ENCODE measurements around the gene ERGIC3. TPM values are rescaled to one million over a fixed set of nuclear protein-coding genes. Genes with fewer than 3 reads are reported as not detected.

Gene ERGIC3
- total and polyA plus RNA-seq, 2 of the 4 experiments (the other 2 are of a cell fraction), result 434 to 438 TPM

DNA sequence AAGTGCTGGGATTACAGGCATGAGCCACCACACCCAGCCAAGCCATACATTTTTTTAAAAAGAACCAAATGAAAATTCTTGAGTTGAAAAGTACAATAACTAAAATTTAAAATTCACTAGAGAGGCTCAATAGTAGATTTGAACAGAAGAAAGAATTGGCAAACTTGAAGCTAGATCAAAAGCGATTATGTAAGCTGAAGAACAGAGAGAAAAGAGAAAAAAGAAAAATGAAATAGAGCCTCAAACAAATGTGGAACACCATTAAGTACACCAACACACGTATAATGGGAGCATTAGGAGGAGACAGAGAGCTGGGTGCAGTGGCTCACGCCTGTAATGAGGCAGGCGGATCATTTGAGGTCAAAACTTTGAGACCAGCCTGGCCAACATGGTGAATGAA is 31.0 kb downstream of the ERGIC3 start:
- no TSS peak for BruUV-seq (replicated peaks)
- no peak overlapping the region for H2BK15ac ChIP-seq (ENCODE audit: low read depth, low read length)
- H3K18ac ChIP-seq (ENCODE audit: low read depth, low read length), result no peak overlapping the region
- POLR2A ChIA-PET (ENCODE audit: unreplicated experiment), result no interaction called here
- H4K5ac ChIP-seq (ENCODE audit: low read depth, low read length), result no peak overlapping the region
- H3K9ac ChIP-seq (ENCODE audit: low read depth, low read length), result no peak overlapping the region
- in situ Hi-C loops (cut with MboI; ENCODE audit: low sequenced_read_pairs), result no loop called here
- no peaks in the 10 kb centered on the region for H3K4me1 ChIP-seq (ENCODE audit: control insufficient read depth, insufficient read depth, low read length)
- H3K79me1 ChIP-seq (ENCODE audit: low read depth in 1 of 2, low read length in 2 of 2), result no peaks in the 10 kb centered on the region
- no peak overlapping the region for H4K8ac ChIP-seq (ENCODE audit: low read depth in 2 of 2, low read length in 2 of 2)
- no peak overlapping the region for H3K23ac ChIP-seq (ENCODE audit: low read depth, low read length)
- H3K56ac ChIP-seq (ENCODE audit: extremely low read depth, insufficient read depth, low read length), result no peak overlapping the region
- dilution Hi-C loops (cut with HindIII; ENCODE audit: low sequenced_read_pairs, unreplicated experiment), result no loop called here
- no peak overlapping the region for H3K27ac ChIP-seq (ENCODE audit: insufficient read depth, low read length)
- TF ChIP-seq, protein P1, sequence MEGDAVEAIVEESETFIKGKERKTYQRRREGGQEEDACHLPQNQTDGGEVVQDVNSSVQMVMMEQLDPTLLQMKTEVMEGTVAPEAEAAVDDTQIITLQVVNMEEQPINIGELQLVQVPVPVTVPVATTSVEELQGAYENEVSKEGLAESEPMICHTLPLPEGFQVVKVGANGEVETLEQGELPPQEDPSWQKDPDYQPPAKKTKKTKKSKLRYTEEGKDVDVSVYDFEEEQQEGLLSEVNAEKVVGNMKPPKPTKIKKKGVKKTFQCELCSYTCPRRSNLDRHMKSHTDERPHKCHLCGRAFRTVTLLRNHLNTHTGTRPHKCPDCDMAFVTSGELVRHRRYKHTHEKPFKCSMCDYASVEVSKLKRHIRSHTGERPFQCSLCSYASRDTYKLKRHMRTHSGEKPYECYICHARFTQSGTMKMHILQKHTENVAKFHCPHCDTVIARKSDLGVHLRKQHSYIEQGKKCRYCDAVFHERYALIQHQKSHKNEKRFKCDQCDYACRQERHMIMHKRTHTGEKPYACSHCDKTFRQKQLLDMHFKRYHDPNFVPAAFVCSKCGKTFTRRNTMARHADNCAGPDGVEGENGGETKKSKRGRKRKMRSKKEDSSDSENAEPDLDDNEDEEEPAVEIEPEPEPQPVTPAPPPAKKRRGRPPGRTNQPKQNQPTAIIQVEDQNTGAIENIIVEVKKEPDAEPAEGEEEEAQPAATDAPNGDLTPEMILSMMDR (conservative IDR thresholded peaks at IDR 0.05; ENCODE audit: low read depth, low read length), result no peak
- TF ChIP-seq NFE2L2 (IDR thresholded peaks at IDR 0.05; ENCODE audit: low read depth, low read length), result no peak
- no peak overlapping the region for H2BK120ac ChIP-seq (ENCODE audit: low read depth, low read length)
- H2AK9ac ChIP-seq (replicated peaks; ENCODE audit: low read depth, low read length, poor library complexity), result no peak overlapping the region
- H3K4me2 ChIP-seq (ENCODE audit: low read depth, low read length), result no peak overlapping the region
- no peak overlapping the region for H3K14ac ChIP-seq (replicated peaks; ENCODE audit: low read depth, low read length)
- intact Hi-C loops (cut with micrococcal nuclease), result no loop called here
- no peak overlapping the region for H2AK5ac ChIP-seq (ENCODE audit: low read depth, low read length)
- 80% methylated on average over 2 of the region's 4 CpGs; no CpG with 5 or more reads in 1 of the 2 experiments for WGBS, 2 experiments (ENCODE audit: extremely low coverage in 2 of 2, insufficient read length in 1 of 2)
- H3K4me3 ChIP-seq (ENCODE audit: insufficient read depth, low read depth, low read length), result no peak overlapping the region
- H3K4ac ChIP-seq (ENCODE audit: low read depth, low read length), result no peak overlapping the region
- CTCF ChIA-PET, result no interaction called here
- peaks cover 10% of the 10 kb centered on the region; the same call in 1 of the 2 replicates for H3K27me3 ChIP-seq (ENCODE audit: control insufficient read depth, insufficient read depth, low read length)
- H2BK20ac ChIP-seq (ENCODE audit: low read depth, low read length), result no peak overlapping the region
- no peak for ATAC-seq (ENCODE audit: low read depth)
- no peak overlapping the region for H2AFZ ChIP-seq (replicated peaks; ENCODE audit: low read length, poor library complexity)
- H2BK5ac ChIP-seq (ENCODE audit: low read depth, low read length, poor library complexity, severe bottlenecking), result no peak overlapping the region
- DNase-seq, result no peak
- H4K91ac ChIP-seq (ENCODE audit: insufficient read depth, low read depth, low read length), result no peak overlapping the region
- H3K36me3 ChIP-seq (ENCODE audit: control insufficient read depth, insufficient read depth, low read length), result no peaks in the 10 kb centered on the region
- H4K20me1 ChIP-seq (ENCODE audit: insufficient read depth, low read length), result no peaks in the 10 kb centered on the region
- H3K9me1 ChIP-seq (ENCODE audit: insufficient read depth, low read length), result no peaks in the 10 kb centered on the region
- H3K9me3 ChIP-seq (ENCODE audit: control insufficient read depth, insufficient read depth, low read length), result peaks cover 3% of the 10 kb centered on the region; the same call in 1 of the 2 replicates

All from IMR-90 (cell line).